ENCODE results near the gene SOBP.

Gene SOBP

GRCh38 chr6:107621229-107621937 lies 131.5 kb downstream of the SOBP start:
- peak; percentile 41 to 80 for DNase-seq

DNA sequence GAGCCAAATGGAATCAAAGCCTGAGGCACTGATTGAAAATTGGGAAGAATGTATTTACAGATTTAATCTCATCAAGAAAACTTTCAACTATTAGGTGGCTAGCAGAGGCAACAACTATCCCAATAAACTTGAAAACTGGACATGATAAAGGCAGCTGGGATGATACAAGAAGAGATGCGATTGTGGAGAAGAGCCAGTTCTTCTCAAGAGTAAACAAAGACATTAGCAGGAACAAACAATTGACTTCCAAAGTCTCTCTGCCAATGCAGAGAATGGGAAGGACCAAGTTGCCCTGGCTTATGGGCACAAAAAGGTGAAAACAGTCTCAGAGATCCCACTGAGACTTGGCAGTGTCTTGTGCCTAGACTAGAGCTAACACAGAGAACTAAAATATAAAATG lies 132.4 kb downstream of the SOBP start:
- DNase-seq = no peak

DNA sequence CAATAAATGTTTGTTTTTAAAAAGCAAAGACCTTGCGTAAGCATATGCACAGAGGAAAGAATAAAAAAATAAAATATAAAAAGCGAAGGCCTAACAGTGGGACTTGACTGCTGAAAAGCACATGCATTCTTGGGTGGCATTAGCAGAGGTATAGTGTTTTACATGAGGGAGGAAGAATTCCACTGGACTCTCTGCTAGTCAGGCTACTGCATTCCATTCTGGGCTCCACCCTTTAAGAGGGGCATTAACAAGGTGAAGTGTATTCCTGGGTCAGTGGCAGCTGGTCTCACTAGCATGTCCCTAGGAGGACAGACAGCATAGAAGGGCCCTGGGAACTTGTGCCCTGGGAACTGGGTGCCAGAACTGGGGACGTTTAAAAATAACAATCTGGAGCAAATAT lies 134.1 kb downstream of the SOBP start:
- no peak for DNase-seq

DNA sequence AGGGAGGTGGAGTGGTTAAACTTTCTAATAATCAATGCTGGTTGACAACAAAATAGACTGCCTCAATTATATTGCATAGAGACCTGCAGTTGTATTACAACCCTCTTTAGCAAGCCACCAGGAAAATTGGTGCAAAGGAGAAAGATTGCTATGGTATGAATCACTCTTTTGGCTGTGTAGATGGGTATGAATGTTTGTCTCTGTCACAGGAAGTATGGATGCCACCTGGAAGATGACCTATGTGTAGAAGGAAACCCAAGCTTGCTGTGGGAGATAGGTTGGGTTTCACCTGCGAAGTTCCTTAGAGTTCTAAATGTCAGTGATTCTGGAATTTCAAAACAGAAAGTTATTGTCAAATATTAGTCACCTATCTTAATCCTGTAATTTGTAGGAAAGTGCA lies 134.6 kb downstream of the SOBP start:
- DNase-seq = no peak

DNA sequence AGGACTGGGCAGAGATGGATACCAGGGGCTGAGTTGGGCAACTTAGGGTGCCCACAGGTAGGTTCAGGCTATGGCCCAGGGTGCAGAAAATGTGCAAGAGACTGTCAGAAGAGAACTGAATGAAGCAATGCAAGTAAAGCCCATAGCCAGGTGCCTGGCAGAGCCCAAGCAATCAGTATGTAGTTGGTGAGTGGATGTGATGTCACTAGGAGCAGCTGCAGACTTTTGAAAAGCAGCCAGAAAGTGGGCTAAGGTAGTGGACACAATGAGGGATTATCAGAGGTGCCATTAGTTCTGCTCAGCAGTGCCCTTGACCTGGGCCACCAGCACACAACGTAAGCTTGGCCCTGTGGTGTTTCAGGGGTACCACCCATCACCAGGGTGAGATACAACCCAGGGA lies 135.3 kb downstream of the SOBP start:
- no peak for DNase-seq

DNA sequence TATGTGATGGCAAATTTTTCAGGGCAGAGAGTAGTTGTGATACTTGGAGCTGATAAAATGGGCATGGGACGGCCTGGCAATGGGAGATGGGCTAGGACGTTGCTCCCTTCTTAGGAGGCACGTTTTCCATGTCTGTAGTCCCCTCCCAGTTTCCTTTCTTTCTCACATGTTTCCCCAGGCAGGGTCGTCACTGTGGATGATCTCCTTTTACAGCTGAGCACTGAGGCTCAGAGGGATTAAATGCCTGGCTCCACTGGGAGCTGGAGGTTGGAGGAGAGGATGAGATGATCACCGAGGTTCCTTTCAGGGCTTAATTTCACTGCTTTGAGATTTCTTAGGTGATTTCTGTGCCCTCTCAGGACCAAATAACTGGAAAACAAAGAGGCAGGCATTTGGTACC lies 136.7 kb downstream of the SOBP start:
- no peak for DNase-seq

DNA sequence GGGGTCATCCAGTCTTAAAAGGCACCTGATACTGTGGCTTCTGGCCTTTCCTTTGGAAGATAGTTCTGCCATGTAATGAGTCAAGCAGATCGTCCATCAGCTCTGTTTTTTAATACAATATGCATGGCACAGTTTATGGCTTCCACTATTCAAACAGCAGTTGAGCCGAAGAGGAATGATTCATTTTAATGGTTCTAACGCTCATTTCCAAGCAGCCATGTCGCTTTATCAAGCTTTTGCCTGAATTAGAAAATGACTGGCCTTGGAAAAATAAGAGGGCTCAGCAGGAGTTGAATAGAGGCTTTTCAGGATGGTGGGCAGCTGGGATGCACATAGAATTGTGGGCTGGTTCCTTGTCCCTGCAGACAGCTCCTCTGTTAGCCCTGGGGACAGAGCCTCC lies 138.1 kb downstream of the SOBP start:
- DNase-seq = no peak

- DNase-seq = no peak
Measured at GRCh38 chr6:107628878-107629277, 139.0 kb downstream of the SOBP start.

GRCh38 chr6:107629548-107630129 lies 139.7 kb downstream of the SOBP start:
- no peak for DNase-seq

- no peak for DNase-seq
Measured at GRCh38 chr6:107630348-107630977, 140.5 kb downstream of the SOBP start.

DNA sequence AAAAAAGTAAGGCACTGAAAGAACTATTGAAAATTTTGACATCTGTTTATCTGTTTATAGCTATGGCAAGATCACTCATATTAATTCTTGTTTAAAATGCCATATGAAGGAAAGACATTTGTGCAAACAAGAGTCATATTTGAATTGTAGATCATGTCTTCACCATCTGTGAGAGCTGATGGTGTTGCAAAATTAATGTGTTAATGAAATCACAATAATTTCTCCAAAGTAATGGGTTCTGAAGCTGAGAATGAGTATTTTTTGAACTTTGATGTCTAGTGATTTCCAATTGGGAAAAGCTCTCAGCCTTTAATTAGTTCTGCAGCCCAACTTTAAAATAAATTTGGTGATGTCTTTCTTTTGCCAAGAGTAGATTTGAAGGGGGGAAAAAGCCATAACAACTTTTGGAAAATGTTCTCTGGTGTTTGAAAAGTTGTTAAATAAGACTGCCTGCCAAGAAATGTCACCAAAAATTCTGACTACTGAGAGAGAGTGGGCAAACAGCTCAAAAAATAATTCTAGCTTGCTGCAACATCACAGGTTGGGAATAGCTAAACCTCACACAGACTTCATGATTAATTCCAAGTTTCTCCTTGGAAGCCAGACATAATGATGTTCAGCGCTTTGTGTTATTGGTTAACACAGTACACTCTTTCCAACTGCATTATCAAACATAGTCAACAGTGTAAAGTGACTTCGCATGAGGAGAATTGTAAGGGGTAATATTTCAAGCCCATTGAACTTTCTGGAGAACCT lies 142.6 kb downstream of the SOBP start:
- DNase-seq = no peak

DNA sequence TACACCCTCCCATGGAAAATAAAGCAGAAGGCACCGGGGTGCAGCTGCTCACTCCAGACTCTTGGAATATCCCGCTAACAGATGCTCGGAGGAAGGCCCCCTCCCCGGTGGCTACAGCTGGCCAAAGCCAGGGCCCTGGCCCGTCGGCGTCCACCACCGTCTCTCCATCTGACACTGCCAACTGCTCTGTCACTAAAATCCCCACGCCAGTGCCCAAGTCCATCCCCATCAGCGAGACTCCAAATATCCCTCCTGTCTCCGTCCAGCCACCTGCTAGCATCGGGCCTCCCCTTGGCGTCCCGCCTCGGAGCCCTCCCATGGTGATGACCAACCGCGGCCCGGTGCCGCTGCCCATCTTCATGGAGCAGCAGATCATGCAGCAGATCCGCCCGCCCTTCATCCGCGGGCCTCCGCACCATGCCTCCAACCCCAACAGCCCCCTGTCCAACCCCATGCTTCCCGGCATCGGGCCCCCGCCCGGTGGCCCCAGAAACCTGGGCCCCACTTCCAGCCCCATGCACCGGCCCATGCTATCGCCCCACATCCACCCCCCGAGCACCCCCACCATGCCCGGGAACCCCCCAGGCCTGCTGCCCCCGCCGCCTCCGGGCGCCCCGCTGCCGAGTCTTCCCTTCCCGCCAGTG lies 143.9 kb downstream of the SOBP start:
- DNase-seq = no peak

DNA sequence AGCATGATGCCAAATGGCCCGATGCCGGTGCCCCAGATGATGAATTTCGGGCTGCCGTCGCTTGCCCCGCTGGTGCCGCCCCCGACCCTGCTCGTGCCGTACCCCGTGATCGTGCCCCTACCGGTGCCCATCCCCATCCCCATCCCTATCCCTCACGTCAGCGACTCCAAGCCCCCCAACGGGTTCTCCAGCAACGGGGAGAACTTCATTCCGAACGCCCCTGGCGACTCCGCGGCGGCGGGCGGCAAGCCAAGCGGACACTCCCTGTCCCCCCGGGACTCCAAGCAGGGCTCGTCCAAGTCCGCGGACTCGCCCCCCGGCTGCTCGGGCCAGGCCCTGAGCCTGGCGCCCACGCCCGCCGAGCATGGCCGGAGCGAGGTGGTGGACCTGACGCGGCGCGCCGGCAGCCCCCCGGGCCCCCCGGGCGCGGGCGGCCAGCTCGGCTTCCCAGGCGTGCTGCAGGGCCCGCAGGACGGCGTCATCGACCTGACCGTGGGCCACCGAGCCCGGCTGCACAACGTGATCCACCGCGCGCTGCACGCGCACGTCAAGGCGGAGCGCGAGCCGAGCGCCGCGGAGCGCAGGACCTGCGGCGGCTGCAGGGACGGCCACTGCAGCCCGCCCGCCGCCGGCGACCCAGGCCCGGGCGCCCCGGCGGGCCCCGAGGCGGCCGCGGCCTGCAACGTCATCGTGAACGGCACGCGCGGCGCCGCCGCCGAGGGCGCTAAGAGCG lies 144.6 kb downstream of the SOBP start:
- DNase-seq = no peak

- DNase-seq = no peak
Measured at GRCh38 chr6:107635057-107635515, 145.2 kb downstream of the SOBP start.

- no peak for DNase-seq
Measured at GRCh38 chr6:107636486-107636885, 146.6 kb downstream of the SOBP start.

GRCh38 chr6:107637316-107638315 lies 147.7 kb downstream of the SOBP start:
- DNase-seq = no peak

GRCh38 chr6:107638493-107638892 lies 148.6 kb downstream of the SOBP start:
- DNase-seq = no peak

DNA sequence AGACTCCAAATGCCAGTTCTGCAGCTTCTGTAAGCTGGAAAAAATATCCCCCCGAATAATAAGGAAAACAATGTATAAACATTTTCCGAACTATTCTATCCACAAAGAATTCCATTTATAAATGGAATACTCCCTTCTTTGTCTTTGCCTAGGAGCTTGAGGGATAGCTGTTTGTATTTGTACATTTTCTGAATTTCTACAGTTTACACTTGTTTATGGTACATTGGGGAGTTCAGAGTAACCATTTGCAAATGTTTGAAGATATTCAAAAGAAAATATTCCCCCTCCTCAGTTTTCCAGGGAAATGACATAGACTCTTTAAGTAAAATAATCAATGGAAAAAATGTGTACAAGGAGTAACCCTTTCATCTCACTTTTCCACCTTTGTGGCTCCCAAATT lies 149.6 kb downstream of the SOBP start:
- DNase-seq = no peak

DNA sequence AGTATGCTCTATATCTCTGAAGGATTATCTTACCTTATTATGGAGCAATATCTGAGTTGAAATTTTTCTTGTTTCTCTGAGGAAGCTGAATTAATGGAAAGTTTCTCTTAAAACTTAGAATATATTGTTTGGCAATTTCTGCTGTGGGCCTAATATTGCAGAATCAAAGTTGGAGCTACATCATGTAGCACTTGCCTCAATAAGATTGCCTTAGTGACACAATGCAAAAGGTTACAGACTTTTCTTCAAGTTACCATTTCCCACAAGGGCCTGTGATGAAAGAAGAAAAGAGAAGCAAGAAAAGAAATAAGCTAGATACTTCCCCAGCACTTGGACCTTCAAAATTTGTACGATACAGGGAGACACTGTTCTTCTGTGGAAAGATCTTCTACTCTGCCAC lies 151.2 kb downstream of the SOBP start:
- no peak for DNase-seq

GRCh38 chr6:107641500-107641941 lies 151.6 kb downstream of the SOBP start:
- no peak for DNase-seq
